ENCODE measurements around the gene NT5C3A.

Gene NT5C3A

GRCh38 chr7:33089142-33089541 is 26.6 kb upstream of the NT5C3A start:
- no peak overlapping the region for H3K27ac ChIP-seq

DNA sequence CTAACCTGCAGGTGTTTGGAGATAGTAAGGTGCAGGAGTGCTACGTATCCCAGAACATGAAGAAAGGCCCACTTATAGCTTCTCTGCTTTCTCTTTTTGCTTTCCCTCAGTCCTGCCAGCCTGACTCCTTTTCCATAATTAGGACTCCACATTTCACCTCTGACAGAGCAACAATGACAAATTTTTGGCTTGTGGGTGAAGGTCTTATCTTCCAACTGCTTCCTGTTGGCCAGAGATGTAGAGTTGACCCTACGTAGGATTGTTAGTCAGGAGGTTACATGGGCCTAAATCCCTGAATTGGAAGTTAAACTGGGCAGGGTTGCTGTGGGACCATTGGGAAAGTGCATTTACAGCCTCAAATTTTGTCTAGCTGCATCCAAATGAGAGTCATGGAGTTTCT is 25.3 kb upstream of the NT5C3A start:
- H3K4me3 ChIP-seq (IDR thresholded peaks at IDR 0.05; ENCODE audit: insufficient read depth, low read depth, low read length), result no peak overlapping the region
- no peak overlapping the region for H3K27ac ChIP-seq
- no peak overlapping the region for H3K4me2 ChIP-seq
- no peaks in the 10 kb centered on the region for H4K20me1 ChIP-seq (ENCODE audit: insufficient read depth)
- no peaks in the 10 kb centered on the region for H3K4me1 ChIP-seq (ENCODE audit: low read depth, poor library complexity, severe bottlenecking)
- no peak overlapping the region for H3K9ac ChIP-seq
- no peaks in the 10 kb centered on the region for H3K36me3 ChIP-seq (ENCODE audit: insufficient read depth)
- H3K27me3 ChIP-seq (ENCODE audit: insufficient read depth, low read depth), result no peaks in the 10 kb centered on the region
- no peaks in the 10 kb centered on the region for H3K79me2 ChIP-seq (ENCODE audit: insufficient read depth, low read depth)
- TF ChIP-seq, protein P1, sequence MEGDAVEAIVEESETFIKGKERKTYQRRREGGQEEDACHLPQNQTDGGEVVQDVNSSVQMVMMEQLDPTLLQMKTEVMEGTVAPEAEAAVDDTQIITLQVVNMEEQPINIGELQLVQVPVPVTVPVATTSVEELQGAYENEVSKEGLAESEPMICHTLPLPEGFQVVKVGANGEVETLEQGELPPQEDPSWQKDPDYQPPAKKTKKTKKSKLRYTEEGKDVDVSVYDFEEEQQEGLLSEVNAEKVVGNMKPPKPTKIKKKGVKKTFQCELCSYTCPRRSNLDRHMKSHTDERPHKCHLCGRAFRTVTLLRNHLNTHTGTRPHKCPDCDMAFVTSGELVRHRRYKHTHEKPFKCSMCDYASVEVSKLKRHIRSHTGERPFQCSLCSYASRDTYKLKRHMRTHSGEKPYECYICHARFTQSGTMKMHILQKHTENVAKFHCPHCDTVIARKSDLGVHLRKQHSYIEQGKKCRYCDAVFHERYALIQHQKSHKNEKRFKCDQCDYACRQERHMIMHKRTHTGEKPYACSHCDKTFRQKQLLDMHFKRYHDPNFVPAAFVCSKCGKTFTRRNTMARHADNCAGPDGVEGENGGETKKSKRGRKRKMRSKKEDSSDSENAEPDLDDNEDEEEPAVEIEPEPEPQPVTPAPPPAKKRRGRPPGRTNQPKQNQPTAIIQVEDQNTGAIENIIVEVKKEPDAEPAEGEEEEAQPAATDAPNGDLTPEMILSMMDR (conservative IDR thresholded peaks at IDR 0.05; ENCODE audit: low read depth, low read length), result no peak
- no peak overlapping the region for H2AFZ ChIP-seq (ENCODE audit: low read depth)

More at GRCh38 chr7:33089142-33089541, 26.6 kb upstream of the NT5C3A start:
- H3K79me2 ChIP-seq (ENCODE audit: insufficient read depth, low read depth), result no peaks in the 10 kb centered on the region
- TF ChIP-seq, protein P1 (conservative IDR thresholded peaks at IDR 0.05; ENCODE audit: low read depth, low read length), result no peak
- no peaks in the 10 kb centered on the region for H3K4me1 ChIP-seq (ENCODE audit: low read depth, poor library complexity, severe bottlenecking)
- H3K4me3 ChIP-seq (IDR thresholded peaks at IDR 0.05; ENCODE audit: insufficient read depth, low read depth, low read length), result no peak overlapping the region
- no peak overlapping the region for H2AFZ ChIP-seq (ENCODE audit: low read depth)
- H3K27me3 ChIP-seq (ENCODE audit: insufficient read depth, low read depth), result no peaks in the 10 kb centered on the region
- no peaks in the 10 kb centered on the region for H3K36me3 ChIP-seq (ENCODE audit: insufficient read depth)
- H3K4me2 ChIP-seq, result no peak overlapping the region
- no peaks in the 10 kb centered on the region for H4K20me1 ChIP-seq (ENCODE audit: insufficient read depth)
- no peak overlapping the region for H3K9ac ChIP-seq

- Histone ChIP-seq H2AFZ (ENCODE audit: low read depth) (no peak overlapping the region), H3K4me2 (no peak overlapping the region), H3K27me3 (ENCODE audit: insufficient read depth, low read depth) (no peaks in the 10 kb centered on the region), H3K27ac (no peak overlapping the region), H3K79me2 (ENCODE audit: insufficient read depth, low read depth) (no peaks in the 10 kb centered on the region), H4K20me1 (ENCODE audit: insufficient read depth) (no peaks in the 10 kb centered on the region), H3K4me3 (IDR thresholded peaks at IDR 0.05; ENCODE audit: insufficient read depth, low read depth, low read length) (no peak overlapping the region), H3K9ac (no peak overlapping the region), H3K36me3 (ENCODE audit: insufficient read depth) (no peaks in the 10 kb centered on the region), H3K4me1 (ENCODE audit: low read depth, poor library complexity, severe bottlenecking) (no peaks in the 10 kb centered on the region)
- TF ChIP-seq, protein P1 (conservative IDR thresholded peaks at IDR 0.05; ENCODE audit: low read depth, low read length), result no peak
Measured at GRCh38 chr7:33087356-33087755, 24.8 kb upstream of the NT5C3A start.

GRCh38 chr7:33079763-33080690 is 17.5 kb upstream of the NT5C3A start:
- Histone ChIP-seq H2AFZ (ENCODE audit: low read depth) (no peak overlapping the region), H3K4me3 (IDR thresholded peaks at IDR 0.05; ENCODE audit: insufficient read depth, low read depth, low read length) (no peak overlapping the region), H3K4me2 (no peak overlapping the region), H3K79me2 (ENCODE audit: insufficient read depth, low read depth) (no peaks in the 10 kb centered on the region), H3K9ac (no peak overlapping the region), H3K27ac (no peak overlapping the region), H3K27me3 (ENCODE audit: insufficient read depth, low read depth) (no peaks in the 10 kb centered on the region), H4K20me1 (ENCODE audit: insufficient read depth) (no peaks in the 10 kb centered on the region), H3K4me1 (ENCODE audit: low read depth, poor library complexity, severe bottlenecking) (peaks cover 9% of the 10 kb centered on the region), H3K36me3 (ENCODE audit: insufficient read depth) (no peaks in the 10 kb centered on the region)
- TF ChIP-seq, protein P1 (conservative IDR thresholded peaks at IDR 0.05; ENCODE audit: low read depth, low read length), result no peak

All from KMS-11 (cell line).